HCT116 (cell line): Measurements from ENCODE around the gene RBPJ.
A peak's percentile ranks its signal among the peaks of the same experiment; 100 is the strongest.

Experiments used
- CTCF ChIP-seq, 3 experiments: fragments of 200-600 bp in 1 of 3; sonication (generic) in 1 of 3; IDR thresholded peaks in 2 of 3; conservative IDR thresholded peaks in 1 of 3; 2 replicates each; pipeline ENCODE4 v1.5.1; 2012 to 2017; ENCODE audit warnings: low read depth in 2 of 3, low read length in 2 of 3, antibody characterized with exemption in 1 of 3, borderline replicate concordance in 1 of 3, control low read depth in 1 of 3, mild to moderate bottlenecking in 1 of 3, mixed read lengths in 1 of 3, mixed run types in 1 of 3, moderate library complexity in 1 of 3; ENCODE audit not compliant: insufficient read depth in 1 of 3
- POLR2A ChIP-seq: IDR thresholded peaks from 2 replicates; pipeline ENCODE4 v1.7.0; 2011; ENCODE audit warnings: borderline replicate concordance; ENCODE audit not compliant: insufficient read depth, insufficient read length; ENCODE audit errors: extremely low read depth
- POLR2AphosphoS5 ChIP-seq: IDR thresholded peaks from 2 replicates; pipeline ENCODE4 v1.6.1; 2011; ENCODE audit warnings: mild to moderate bottlenecking, low read depth, low read length, moderate library complexity
- RAD21 ChIP-seq: IDR thresholded peaks from 2 replicates; pipeline ENCODE4 v1.6.1; 2012; ENCODE audit warnings: low read depth, mild to moderate bottlenecking
- REST ChIP-seq: IDR thresholded peaks from 2 replicates; pipeline ENCODE4 v1.6.1; 2012; ENCODE audit warnings: low read depth
- SIN3A ChIP-seq: IDR thresholded peaks from 2 replicates; pipeline ENCODE4 v1.6.1; 2012; ENCODE audit warnings: low read depth

GRCh38 chr4:26410385-26411293, 89.8 kb downstream of the RBPJ start:
- TF ChIP-seq CTCF (IDR thresholded peaks at IDR 0.05 in 2 of 3, conservative IDR thresholded peaks at IDR 0.05 in 1 of 3; ENCODE audit: borderline replicate concordance in 1 of 3, insufficient read depth in 1 of 3, low read depth in 2 of 3, low read length in 2 of 3) (peak; percentile 50 to 75 (median 71); a peak in 5 of 6 replicates), POLR2AphosphoS5 (no peak), REST (no peak), POLR2A (no peak), RAD21 (peak; percentile 79), SIN3A (no peak)
